Stimulated activated CD8-positive, alpha-beta memory T cell treated with anti-CD3 and anti-CD28 coated beads, Interleukin-7, amount 100 ng/mL, for 1 hour (primary cell): Measurements from ENCODE around the gene MRM3.
"Not testable (repeated sequence)": the region's sequence is repeated elsewhere in the genome, so short reads cannot be mapped to it uniquely, and the experiment has no call there.

Source experiments
- DNase-seq, 2 donors: peaks; one replicate each; pipeline ENCODE4 v3.0.0-alpha.2; 2020; ENCODE audit warnings: low read depth in 2 of 2

The MRM3 gene

GRCh38 chr17:824378-824777 lies 42.2 kb downstream of the MRM3 start:
- no peak for DNase-seq

- no peak for DNase-seq
Observed at GRCh38 chr17:825216-825615, 43.1 kb downstream of the MRM3 start.

- no peak for DNase-seq
Observed at GRCh38 chr17:826778-827177, 44.6 kb downstream of the MRM3 start.

GRCh38 chr17:828761-829160 lies 46.6 kb downstream of the MRM3 start:
- no peak for DNase-seq

- DNase-seq = not testable (repeated sequence)
Observed at GRCh38 chr17:829614-830013, 47.5 kb downstream of the MRM3 start.

- no peak for DNase-seq
Observed at GRCh38 chr17:830381-830780, 48.2 kb downstream of the MRM3 start.

GRCh38 chr17:830950-831349 lies 48.8 kb downstream of the MRM3 start:
- DNase-seq = no peak

GRCh38 chr17:834136-834535 lies 52.0 kb downstream of the MRM3 start:
- DNase-seq = no peak

- no peak for DNase-seq
Observed at GRCh38 chr17:835263-835662, 53.1 kb downstream of the MRM3 start.

GRCh38 chr17:835721-836120 lies 53.6 kb downstream of the MRM3 start:
- DNase-seq = not testable (repeated sequence)

- no peak for DNase-seq
Observed at GRCh38 chr17:836151-836550, 54.0 kb downstream of the MRM3 start.

GRCh38 chr17:838486-838885 lies 56.3 kb downstream of the MRM3 start:
- no peak for DNase-seq

GRCh38 chr17:841313-841712 lies 59.2 kb downstream of the MRM3 start:
- DNase-seq = no peak
